WTC11 (cell line): ENCODE data around the gene MAP6D1. TPM values are rescaled to one million over a fixed set of nuclear protein-coding genes. Genes with fewer than 3 reads are reported as not detected.

Source experiments
- ATAC-seq: fragments of 200-7000 bp; cut with Tn5 transposase; 2 replicates; pipeline ENCODE4 v1.10.0; 2021; ENCODE audit warnings: mild to moderate bottlenecking, moderate library complexity
- CTCF ChIA-PET: fragments of 300-600 bp; sonication (Branson Sonifier 250); formaldehyde crosslinking; loops from one replicate; lab custom pipeline; 2021; ENCODE audit warnings: antibody characterized with exemption; lab: Charles Lee
- POLR2A ChIA-PET: fragments of 350-600 bp; sonication (Branson Sonifier 250); formaldehyde crosslinking; loops from one replicate; lab custom pipeline; 2021; ENCODE audit warnings: antibody characterized with exemption; lab: Charles Lee
- DNase-seq: peaks from one replicate; pipeline ENCODE4 v3.0.0; 2021; ENCODE audit warnings: low spot score
- H3K27ac Mint-ChIP-seq: 2 replicates; pipeline ENCODE4 v1.8.0; 2021; ENCODE audit warnings: mixed read lengths
- H3K27me3 Mint-ChIP-seq: 2 replicates; pipeline ENCODE4 v1.8.0; 2021; ENCODE audit warnings: low read depth, mild to moderate bottlenecking, moderate library complexity, mixed read lengths
- H3K36me3 Mint-ChIP-seq: 2 replicates; pipeline ENCODE4 v1.8.0; 2021; ENCODE audit warnings: mixed read lengths
- H3K4me1 Mint-ChIP-seq: 2 replicates; pipeline ENCODE4 v1.8.0; 2022; ENCODE audit warnings: mixed read lengths
- H3K4me3 Mint-ChIP-seq: 2 replicates; pipeline ENCODE4 v1.8.0; 2021; ENCODE audit warnings: mild to moderate bottlenecking, moderate library complexity, mixed read lengths
- H3K9me3 Mint-ChIP-seq: 2 replicates; pipeline ENCODE4 v1.8.0; 2021; ENCODE audit warnings: mixed read lengths
- ESRRA ChIP-seq: sonication (generic); formaldehyde crosslinking; IDR thresholded peaks from 2 replicates; pipeline ENCODE4 v1.8.1; 2022; ENCODE audit warnings: mild to moderate bottlenecking, missing genetic modification reagents, borderline replicate concordance
- JUN ChIP-seq: sonication (generic); formaldehyde crosslinking; IDR thresholded peaks from 2 replicates; pipeline ENCODE4 v1.8.0; 2023; ENCODE audit warnings: mild to moderate bottlenecking, missing genetic modification reagents
- NFYB ChIP-seq: sonication (generic); formaldehyde crosslinking; conservative IDR thresholded peaks from 2 replicates; pipeline ENCODE4 v1.8.0; 2022; ENCODE audit warnings: low read depth, missing genetic modification reagents
- OVOL2 ChIP-seq: fragments of 250-450 bp; sonication (Bioruptor Pico); IDR thresholded peaks from 2 replicates; pipeline ENCODE4 v1.9.0; 2021; ENCODE audit warnings: mild to moderate bottlenecking, borderline replicate concordance
- TEAD4 ChIP-seq: sonication (generic); formaldehyde crosslinking; IDR thresholded peaks from 2 replicates; pipeline ENCODE4 v1.8.0; 2022; ENCODE audit warnings: mild to moderate bottlenecking, missing genetic modification reagents
- ZNF219 ChIP-seq: sonication (generic); formaldehyde crosslinking; IDR thresholded peaks from 2 replicates; pipeline ENCODE4 v1.8.0; 2023; ENCODE audit warnings: missing genetic modification reagents, mild to moderate bottlenecking, borderline replicate concordance
- ZNF317 ChIP-seq: sonication (generic); formaldehyde crosslinking; IDR thresholded peaks from 2 replicates; pipeline ENCODE4 v1.8.1; 2023; ENCODE audit warnings: low read depth, mild to moderate bottlenecking, moderate library complexity, missing genetic modification reagents, borderline replicate concordance
- total RNA-seq: library from RNA; stranded (reverse); gene quantifications from 3 replicates; pipeline ENCODE4 v1.2.3, GENCODE V29; 2021
- TF ChIP-seq, protein P1 (sequence below): sonication (generic); formaldehyde crosslinking; IDR thresholded peaks from 2 replicates; pipeline ENCODE4 v1.8.0; 2023; ENCODE audit warnings: missing genetic modification reagents, mild to moderate bottlenecking, borderline replicate concordance
- TF ChIP-seq, protein P2 (sequence below): sonication (generic); formaldehyde crosslinking; conservative IDR thresholded peaks from 2 replicates; pipeline ENCODE4 v1.8.1; 2023; ENCODE audit warnings: mild to moderate bottlenecking, low read depth, missing genetic modification reagents, moderate library complexity
- TF ChIP-seq, protein P3 (sequence below): sonication (generic); formaldehyde crosslinking; IDR thresholded peaks from 2 replicates; pipeline ENCODE4 v1.8.1; 2022; ENCODE audit warnings: missing genetic modification reagents, borderline replicate concordance
- TF ChIP-seq, protein P4 (sequence below): sonication (generic); formaldehyde crosslinking; IDR thresholded peaks from 2 replicates; pipeline ENCODE4 v1.8.0; 2022; ENCODE audit warnings: mild to moderate bottlenecking, missing genetic modification reagents
- TF ChIP-seq, protein P5 (sequence below): sonication (generic); formaldehyde crosslinking; IDR thresholded peaks from 2 replicates; pipeline ENCODE4 v1.8.0; 2023; ENCODE audit warnings: mild to moderate bottlenecking, missing genetic modification reagents

Gene MAP6D1
- total RNA-seq, 1 experiment from 2014 or later = 6.3 TPM

- TF ChIP-seq JUN (CRISPR knock-in tag) = no peak
- TF ChIP-seq, protein P1, sequence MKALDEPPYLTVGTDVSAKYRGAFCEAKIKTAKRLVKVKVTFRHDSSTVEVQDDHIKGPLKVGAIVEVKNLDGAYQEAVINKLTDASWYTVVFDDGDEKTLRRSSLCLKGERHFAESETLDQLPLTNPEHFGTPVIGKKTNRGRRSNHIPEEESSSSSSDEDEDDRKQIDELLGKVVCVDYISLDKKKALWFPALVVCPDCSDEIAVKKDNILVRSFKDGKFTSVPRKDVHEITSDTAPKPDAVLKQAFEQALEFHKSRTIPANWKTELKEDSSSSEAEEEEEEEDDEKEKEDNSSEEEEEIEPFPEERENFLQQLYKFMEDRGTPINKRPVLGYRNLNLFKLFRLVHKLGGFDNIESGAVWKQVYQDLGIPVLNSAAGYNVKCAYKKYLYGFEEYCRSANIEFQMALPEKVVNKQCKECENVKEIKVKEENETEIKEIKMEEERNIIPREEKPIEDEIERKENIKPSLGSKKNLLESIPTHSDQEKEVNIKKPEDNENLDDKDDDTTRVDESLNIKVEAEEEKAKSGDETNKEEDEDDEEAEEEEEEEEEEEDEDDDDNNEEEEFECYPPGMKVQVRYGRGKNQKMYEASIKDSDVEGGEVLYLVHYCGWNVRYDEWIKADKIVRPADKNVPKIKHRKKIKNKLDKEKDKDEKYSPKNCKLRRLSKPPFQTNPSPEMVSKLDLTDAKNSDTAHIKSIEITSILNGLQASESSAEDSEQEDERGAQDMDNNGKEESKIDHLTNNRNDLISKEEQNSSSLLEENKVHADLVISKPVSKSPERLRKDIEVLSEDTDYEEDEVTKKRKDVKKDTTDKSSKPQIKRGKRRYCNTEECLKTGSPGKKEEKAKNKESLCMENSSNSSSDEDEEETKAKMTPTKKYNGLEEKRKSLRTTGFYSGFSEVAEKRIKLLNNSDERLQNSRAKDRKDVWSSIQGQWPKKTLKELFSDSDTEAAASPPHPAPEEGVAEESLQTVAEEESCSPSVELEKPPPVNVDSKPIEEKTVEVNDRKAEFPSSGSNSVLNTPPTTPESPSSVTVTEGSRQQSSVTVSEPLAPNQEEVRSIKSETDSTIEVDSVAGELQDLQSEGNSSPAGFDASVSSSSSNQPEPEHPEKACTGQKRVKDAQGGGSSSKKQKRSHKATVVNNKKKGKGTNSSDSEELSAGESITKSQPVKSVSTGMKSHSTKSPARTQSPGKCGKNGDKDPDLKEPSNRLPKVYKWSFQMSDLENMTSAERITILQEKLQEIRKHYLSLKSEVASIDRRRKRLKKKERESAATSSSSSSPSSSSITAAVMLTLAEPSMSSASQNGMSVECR (CRISPR knock-in tag) = no peak
- no peak for TF ChIP-seq TEAD4
These were observed 46.2 kb upstream of the MAP6D1 start (continued) for GRCh38 chr3:183871541-183871940.

DNA sequence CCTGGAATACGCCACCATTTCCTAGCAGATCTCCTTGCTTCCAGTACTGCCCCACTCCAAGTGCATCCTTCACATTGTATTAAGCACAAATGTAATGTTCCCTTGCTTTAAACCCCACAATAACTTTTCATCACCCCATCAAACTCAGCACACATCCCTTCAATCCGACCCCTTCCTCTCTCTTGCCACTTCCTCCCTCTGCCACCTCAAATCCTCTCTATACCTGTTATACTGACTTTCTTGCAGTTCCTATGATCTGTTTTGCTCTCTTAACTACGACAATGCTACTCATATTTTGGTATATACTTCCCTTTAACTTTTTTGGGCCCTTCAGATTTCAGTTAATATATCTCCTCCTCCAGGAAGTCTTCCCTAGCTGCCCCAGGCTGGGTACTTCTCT is 45.2 kb upstream of the MAP6D1 start:
- Mint-ChIP-seq H3K4me1 (no peaks in the 10 kb centered on the region), H3K9me3 (peaks cover 1% of the 10 kb centered on the region; the same call in 1 of the 2 replicates), H3K27me3 (no peaks in the 10 kb centered on the region), H3K36me3 (peaks cover 19% of the 10 kb centered on the region), H3K4me3 (no peak overlapping the region), H3K27ac (no peak overlapping the region)
- ChIA-PET CTCF (interaction anchor here (1.0 kb wide), 1 partner anchor 14 kb away, joined by 3 read pairs; the partner anchor contains the start of gene PARL), POLR2A (no interaction called here)
- DNase-seq (no peak), ATAC-seq (no peak)
- TF ChIP-seq ZNF219 = no peak
- TF ChIP-seq, protein P2, sequence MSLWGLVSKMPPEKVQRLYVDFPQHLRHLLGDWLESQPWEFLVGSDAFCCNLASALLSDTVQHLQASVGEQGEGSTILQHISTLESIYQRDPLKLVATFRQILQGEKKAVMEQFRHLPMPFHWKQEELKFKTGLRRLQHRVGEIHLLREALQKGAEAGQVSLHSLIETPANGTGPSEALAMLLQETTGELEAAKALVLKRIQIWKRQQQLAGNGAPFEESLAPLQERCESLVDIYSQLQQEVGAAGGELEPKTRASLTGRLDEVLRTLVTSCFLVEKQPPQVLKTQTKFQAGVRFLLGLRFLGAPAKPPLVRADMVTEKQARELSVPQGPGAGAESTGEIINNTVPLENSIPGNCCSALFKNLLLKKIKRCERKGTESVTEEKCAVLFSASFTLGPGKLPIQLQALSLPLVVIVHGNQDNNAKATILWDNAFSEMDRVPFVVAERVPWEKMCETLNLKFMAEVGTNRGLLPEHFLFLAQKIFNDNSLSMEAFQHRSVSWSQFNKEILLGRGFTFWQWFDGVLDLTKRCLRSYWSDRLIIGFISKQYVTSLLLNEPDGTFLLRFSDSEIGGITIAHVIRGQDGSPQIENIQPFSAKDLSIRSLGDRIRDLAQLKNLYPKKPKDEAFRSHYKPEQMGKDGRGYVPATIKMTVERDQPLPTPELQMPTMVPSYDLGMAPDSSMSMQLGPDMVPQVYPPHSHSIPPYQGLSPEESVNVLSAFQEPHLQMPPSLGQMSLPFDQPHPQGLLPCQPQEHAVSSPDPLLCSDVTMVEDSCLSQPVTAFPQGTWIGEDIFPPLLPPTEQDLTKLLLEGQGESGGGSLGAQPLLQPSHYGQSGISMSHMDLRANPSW = no peak
- TF ChIP-seq, protein P3, sequence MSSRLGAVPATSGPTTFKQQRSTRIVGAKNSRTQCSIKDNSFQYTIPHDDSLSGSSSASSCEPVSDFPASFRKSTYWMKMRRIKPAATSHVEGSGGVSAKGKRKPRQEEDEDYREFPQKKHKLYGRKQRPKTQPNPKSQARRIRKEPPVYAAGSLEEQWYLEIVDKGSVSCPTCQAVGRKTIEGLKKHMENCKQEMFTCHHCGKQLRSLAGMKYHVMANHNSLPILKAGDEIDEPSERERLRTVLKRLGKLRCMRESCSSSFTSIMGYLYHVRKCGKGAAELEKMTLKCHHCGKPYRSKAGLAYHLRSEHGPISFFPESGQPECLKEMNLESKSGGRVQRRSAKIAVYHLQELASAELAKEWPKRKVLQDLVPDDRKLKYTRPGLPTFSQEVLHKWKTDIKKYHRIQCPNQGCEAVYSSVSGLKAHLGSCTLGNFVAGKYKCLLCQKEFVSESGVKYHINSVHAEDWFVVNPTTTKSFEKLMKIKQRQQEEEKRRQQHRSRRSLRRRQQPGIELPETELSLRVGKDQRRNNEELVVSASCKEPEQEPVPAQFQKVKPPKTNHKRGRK = no peak
- TF ChIP-seq OVOL2 (CRISPR knock-in tag) = no peak
- TF ChIP-seq, protein P4, sequence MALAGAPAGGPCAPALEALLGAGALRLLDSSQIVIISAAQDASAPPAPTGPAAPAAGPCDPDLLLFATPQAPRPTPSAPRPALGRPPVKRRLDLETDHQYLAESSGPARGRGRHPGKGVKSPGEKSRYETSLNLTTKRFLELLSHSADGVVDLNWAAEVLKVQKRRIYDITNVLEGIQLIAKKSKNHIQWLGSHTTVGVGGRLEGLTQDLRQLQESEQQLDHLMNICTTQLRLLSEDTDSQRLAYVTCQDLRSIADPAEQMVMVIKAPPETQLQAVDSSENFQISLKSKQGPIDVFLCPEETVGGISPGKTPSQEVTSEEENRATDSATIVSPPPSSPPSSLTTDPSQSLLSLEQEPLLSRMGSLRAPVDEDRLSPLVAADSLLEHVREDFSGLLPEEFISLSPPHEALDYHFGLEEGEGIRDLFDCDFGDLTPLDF (CRISPR knock-in tag) = no peak
- TF ChIP-seq NFYB (CRISPR knock-in tag) = no peak
- TF ChIP-seq ZNF317 (CRISPR knock-in tag) = no peak
- no peak for TF ChIP-seq ESRRA (CRISPR knock-in tag)
- TF ChIP-seq, protein P5, sequence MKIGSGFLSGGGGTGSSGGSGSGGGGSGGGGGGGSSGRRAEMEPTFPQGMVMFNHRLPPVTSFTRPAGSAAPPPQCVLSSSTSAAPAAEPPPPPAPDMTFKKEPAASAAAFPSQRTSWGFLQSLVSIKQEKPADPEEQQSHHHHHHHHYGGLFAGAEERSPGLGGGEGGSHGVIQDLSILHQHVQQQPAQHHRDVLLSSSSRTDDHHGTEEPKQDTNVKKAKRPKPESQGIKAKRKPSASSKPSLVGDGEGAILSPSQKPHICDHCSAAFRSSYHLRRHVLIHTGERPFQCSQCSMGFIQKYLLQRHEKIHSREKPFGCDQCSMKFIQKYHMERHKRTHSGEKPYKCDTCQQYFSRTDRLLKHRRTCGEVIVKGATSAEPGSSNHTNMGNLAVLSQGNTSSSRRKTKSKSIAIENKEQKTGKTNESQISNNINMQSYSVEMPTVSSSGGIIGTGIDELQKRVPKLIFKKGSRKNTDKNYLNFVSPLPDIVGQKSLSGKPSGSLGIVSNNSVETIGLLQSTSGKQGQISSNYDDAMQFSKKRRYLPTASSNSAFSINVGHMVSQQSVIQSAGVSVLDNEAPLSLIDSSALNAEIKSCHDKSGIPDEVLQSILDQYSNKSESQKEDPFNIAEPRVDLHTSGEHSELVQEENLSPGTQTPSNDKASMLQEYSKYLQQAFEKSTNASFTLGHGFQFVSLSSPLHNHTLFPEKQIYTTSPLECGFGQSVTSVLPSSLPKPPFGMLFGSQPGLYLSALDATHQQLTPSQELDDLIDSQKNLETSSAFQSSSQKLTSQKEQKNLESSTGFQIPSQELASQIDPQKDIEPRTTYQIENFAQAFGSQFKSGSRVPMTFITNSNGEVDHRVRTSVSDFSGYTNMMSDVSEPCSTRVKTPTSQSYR = no peak
